Measurements from ENCODE around the gene ABCF3. TPM values are rescaled to one million over a fixed set of nuclear protein-coding genes. Genes with fewer than 3 reads are reported as not detected.

ABCF3 gene
- total and polyA plus RNA-seq, 7 donors = 44.1 to 108 (median 79.3) TPM

- TF ChIP-seq CTCF (IDR thresholded peaks at IDR 0.05) = no peak
- 90 to 93% (median 90%) methylated on average over 18 of the region's 18 CpGs for WGBS, 3 donors
These were observed 1.3 kb upstream of the ABCF3 start for GRCh38 chr3:184184546-184185230.

GRCh38 chr3:184185461-184186183, 377 bp upstream of the ABCF3 start:
- Histone ChIP-seq H3K9me3 (no peaks in the 10 kb centered on the region), H3K4me3 (peak overlapping the region; percentile 93), H3K4me1 (peaks cover 26% of the 10 kb centered on the region), H3K27me3 (ENCODE audit: insufficient read depth in 3 of 3, low read length in 2 of 3) (no peaks in the 10 kb centered on the region), H3K27ac (peak overlapping the region; percentile 92), H3K36me3 (ENCODE audit: insufficient read depth in 1 of 2, low read depth in 1 of 2) (peaks cover 30 to 79% of the 10 kb centered on the region in 2 donors)
- WGBS, 3 donors = 1% methylated on average over 54 to 55 of the region's 55 CpGs
- DNase-seq = peak; percentile 99 to 100
- TF ChIP-seq CTCF (IDR thresholded peaks at IDR 0.05) = no peak
- intact Hi-C loops (cut with DNase I) = loop anchor here (1.0 to 2.0 kb wide), 2 partner anchors 10 to 63 kb away; partner anchors contain the start of genes ALG3 (in 2 of the 2) and EEF1AKMT4 (in 2 of the 2)
- ATAC-seq = peak; percentile 96 to 98 (median 96)

More at GRCh38 chr3:184184546-184185230, 1.3 kb upstream of the ABCF3 start:
- H3K9me3 ChIP-seq = no peaks in the 10 kb centered on the region
- ATAC-seq (no peak), DNase-seq (no peak)
- H3K36me3 ChIP-seq (ENCODE audit: insufficient read depth in 1 of 2, low read depth in 1 of 2) = peaks cover 25 to 79% of the 10 kb centered on the region in 2 donors
- H3K27ac ChIP-seq = peak overlapping the region; percentile 92
- peaks cover 26% of the 10 kb centered on the region for H3K4me1 ChIP-seq
- no peaks in the 10 kb centered on the region for H3K27me3 ChIP-seq (ENCODE audit: insufficient read depth in 3 of 3, low read length in 2 of 3)
- H3K4me3 ChIP-seq = peak overlapping the region; percentile 93
- intact Hi-C loops (cut with DNase I) = loop anchor here (1.0 to 5.0 kb wide), 2 partner anchors 9 to 42 kb away; no protein-coding TSS in a partner anchor

- ATAC-seq (no peak), DNase-seq (no peak)
- WGBS, 3 donors = 5 to 9% (median 7%) methylated on average over 3 of the region's 3 CpGs
- peaks cover 26 to 79% of the 10 kb centered on the region in 2 donors for H3K36me3 ChIP-seq (ENCODE audit: insufficient read depth in 1 of 2, low read depth in 1 of 2)
- intact Hi-C loops (cut with DNase I) = loop anchor here (2.0 kb wide), 1 partner anchor 62 kb away; the partner anchor contains the start of genes ALG3 (in 2 of the 2) and EEF1AKMT4 (in 2 of the 2)
- peak overlapping the region; percentile 93 for H3K4me3 ChIP-seq
- H3K4me1 ChIP-seq = peaks cover 26% of the 10 kb centered on the region
- H3K27me3 ChIP-seq (ENCODE audit: insufficient read depth in 3 of 3, low read length in 2 of 3) = no peaks in the 10 kb centered on the region
- no peak for TF ChIP-seq CTCF (IDR thresholded peaks at IDR 0.05)
- H3K27ac ChIP-seq = peak overlapping the region; percentile 92
- no peaks in the 10 kb centered on the region for H3K9me3 ChIP-seq
These were observed 856 bp downstream of the ABCF3 start for GRCh38 chr3:184186902-184187207.

- Histone ChIP-seq H3K27me3 (ENCODE audit: insufficient read depth in 3 of 3, low read length in 2 of 3) (no peaks in the 10 kb centered on the region), H3K9me3 (no peaks in the 10 kb centered on the region), H3K4me3 (no peak overlapping the region), H3K36me3 (ENCODE audit: insufficient read depth in 1 of 2, low read depth in 1 of 2) (peaks cover 20 to 79% of the 10 kb centered on the region in 2 donors), H3K27ac (no peak overlapping the region), H3K4me1 (peaks cover 26% of the 10 kb centered on the region)
- no peak for TF ChIP-seq CTCF (IDR thresholded peaks at IDR 0.05)
- ATAC-seq (no peak), DNase-seq (no peak)
- intact Hi-C loops (cut with DNase I) = no loop called here
- 75 to 85% (median 78%) methylated on average over 17 of the region's 17 CpGs for WGBS, 3 donors
These were observed 2.1 kb downstream of the ABCF3 start for GRCh38 chr3:184188080-184188479.

All from psoas muscle (tissue), 8 donors.